CD14-positive monocyte (primary cell): Measurements from ENCODE around the gene ASH1L. TPM values are rescaled to one million over a fixed set of nuclear protein-coding genes. Genes with fewer than 3 reads are reported as not detected.

ENCODE experiments used
- DNase-seq, 3 donors: peaks; one replicate each; pipeline ENCODE4 v3.0.0-alpha.2; 2011 to 2022
- H2AFZ ChIP-seq: 2 replicates; pipeline ENCODE4 v1.6.0; 2012; ENCODE audit warnings: mild to moderate bottlenecking, low read depth, low read length, inconsistent platforms; ENCODE audit not compliant: insufficient read depth, poor library complexity, severe bottlenecking
- H3K27ac ChIP-seq, 2 donors: 1 replicate in 1 of 2; 2 replicates in 1 of 2; pipeline ENCODE4 v1.5.1; 2012 to 2013; ENCODE audit warnings: low read length in 2 of 2, control low read depth in 1 of 2, inconsistent platforms in 1 of 2, low read depth in 1 of 2, mild to moderate bottlenecking in 1 of 2
- H3K27me3 ChIP-seq, 2 donors: one replicate each; pipeline versions ENCODE4 v1.6.0 to v1.6.1; 2011 to 2013; ENCODE audit warnings: low read length in 2 of 2; ENCODE audit not compliant: control insufficient read depth in 2 of 2, insufficient read depth in 2 of 2
- H3K36me3 ChIP-seq, 2 donors: replicated peaks in 1 of 2; 1 replicate in 1 of 2; 2 replicates in 1 of 2; pipeline versions ENCODE4 v1.5.1 to v1.6.1; 2012 to 2013; ENCODE audit warnings: low read length in 2 of 2, control low read depth in 1 of 2, inconsistent platforms in 1 of 2, mild to moderate bottlenecking in 1 of 2; ENCODE audit not compliant: insufficient read depth in 2 of 2, control insufficient read depth in 1 of 2
- H3K4me1 ChIP-seq, 2 donors: 1 replicate in 1 of 2; 2 replicates in 1 of 2; pipeline versions ENCODE4 v1.5.1 to v1.6.1; 2012 to 2013; ENCODE audit warnings: low read length in 2 of 2, control low read depth in 1 of 2, inconsistent platforms in 1 of 2, mild to moderate bottlenecking in 1 of 2, moderate library complexity in 1 of 2; ENCODE audit not compliant: insufficient read depth in 2 of 2, control insufficient read depth in 1 of 2
- H3K4me2 ChIP-seq: replicated peaks from 2 replicates; pipeline ENCODE3; 2012; ENCODE audit warnings: low read length, moderate library complexity, mild to moderate bottlenecking; ENCODE audit not compliant: poor library complexity, severe bottlenecking; ENCODE audit errors: extremely low read depth
- H3K4me3 ChIP-seq, 3 experiments: fragments of 200-600 bp in 1 of 3; sonication (generic) in 1 of 3; replicated peaks in 1 of 3; 1 replicate in 2 of 3; 2 replicates in 1 of 3; pipeline ENCODE4 v1.5.1; 2011 to 2013; ENCODE audit warnings: low read length in 3 of 3, mild to moderate bottlenecking in 3 of 3, control low read depth in 2 of 3, low read depth in 2 of 3, inconsistent platforms in 1 of 3, moderate library complexity in 1 of 3
- H3K79me2 ChIP-seq: 2 replicates; pipeline ENCODE4 v1.6.0; 2012; ENCODE audit warnings: mild to moderate bottlenecking, control low read depth, inconsistent platforms, low read length, moderate library complexity; ENCODE audit not compliant: insufficient read depth
- H3K9ac ChIP-seq: 2 replicates; pipeline ENCODE4 v1.6.0; 2017; ENCODE audit warnings: low read length, mild to moderate bottlenecking; ENCODE audit not compliant: insufficient read depth, poor library complexity, severe bottlenecking
- H3K9me3 ChIP-seq, 2 donors: replicated peaks in 1 of 2; 1 replicate in 1 of 2; 2 replicates in 1 of 2; pipeline versions ENCODE4 v1.5.1 to v1.6.1; 2012 to 2013; ENCODE audit warnings: low read length in 2 of 2, control low read depth in 1 of 2; ENCODE audit not compliant: control insufficient read depth in 1 of 2, insufficient read depth in 1 of 2
- H4K20me1 ChIP-seq: 2 replicates; pipeline ENCODE4 v1.6.0; 2012; ENCODE audit warnings: mild to moderate bottlenecking, low read length, control low read depth, moderate library complexity; ENCODE audit not compliant: insufficient read depth
- H3K27ac Mint-ChIP-seq, 7 donors: one replicate each; pipeline ENCODE4 v1.8.0; 2020; ENCODE audit warnings: mild to moderate bottlenecking in 7 of 7, mixed read lengths in 7 of 7, moderate library complexity in 6 of 7, inconsistent platforms in 2 of 7
- H3K27me3 Mint-ChIP-seq, 3 donors: one replicate each; pipeline ENCODE4 v1.8.0; 2021 to 2022; ENCODE audit warnings: low read depth in 3 of 3, mild to moderate bottlenecking in 3 of 3, mixed read lengths in 3 of 3, moderate library complexity in 3 of 3, inconsistent platforms in 1 of 3
- H3K36me3 Mint-ChIP-seq, 2 donors: one replicate each; pipeline ENCODE4 v1.8.0; 2020; ENCODE audit warnings: mixed read lengths in 2 of 2, inconsistent platforms in 1 of 2, mild to moderate bottlenecking in 1 of 2
- H3K4me1 Mint-ChIP-seq: one replicate; pipeline ENCODE4 v1.8.0; 2020; ENCODE audit warnings: mild to moderate bottlenecking, mixed read lengths
- H3K4me3 Mint-ChIP-seq, 2 donors: one replicate each; pipeline ENCODE4 v1.8.0; 2020; ENCODE audit warnings: mild to moderate bottlenecking in 2 of 2, mixed read lengths in 2 of 2, moderate library complexity in 1 of 2
- H3K9me3 Mint-ChIP-seq, 7 donors: one replicate each; pipeline ENCODE4 v1.8.0; 2020 to 2022; ENCODE audit warnings: mixed read lengths in 7 of 7, mild to moderate bottlenecking in 6 of 7, moderate library complexity in 6 of 7, inconsistent platforms in 2 of 7
- WGBS: methylation state at CpG from one replicate; pipeline ENCODE4 v1.1.5; 2013; ENCODE audit warnings: missing lambda C conversion rate; ENCODE audit not compliant: insufficient coverage; 5-methylcytosine and 5-hydroxymethylcytosine counted together
- intact Hi-C, 2 donors: fragments of 100-400 bp; cut with micrococcal nuclease; formaldehyde crosslinking; loops; one replicate each; pipeline versions ENCODE4 v1.15.0 to v1.15.1; 2023
- polyA plus RNA-seq, 3 donors: library from polyadenylated mRNA; depleted of rRNA in 1 of 3; unstranded in 2 of 3; stranded (reverse) in 1 of 3; fragments of 300-500 nt in 2 of 3; fragments of >200 nt in 1 of 3; fragmentation: Illumina TruSeq in 2 of 3; gene quantifications; 1 replicate in 2 of 3; 2 replicates in 1 of 3; pipeline ENCODE4 v1.2.3, GENCODE V29; 2012 to 2021
- TF ChIP-seq, protein P1 (sequence below): fragments of 200-600 bp; IDR thresholded peaks from one replicate; pipeline ENCODE4 v1.8.0; 2022; ENCODE audit warnings: antibody characterized with exemption, mild to moderate bottlenecking

ASH1L gene
- polyA plus RNA-seq, 3 donors, result 2.7 to 21.5 (median 5.6) TPM

DNA sequence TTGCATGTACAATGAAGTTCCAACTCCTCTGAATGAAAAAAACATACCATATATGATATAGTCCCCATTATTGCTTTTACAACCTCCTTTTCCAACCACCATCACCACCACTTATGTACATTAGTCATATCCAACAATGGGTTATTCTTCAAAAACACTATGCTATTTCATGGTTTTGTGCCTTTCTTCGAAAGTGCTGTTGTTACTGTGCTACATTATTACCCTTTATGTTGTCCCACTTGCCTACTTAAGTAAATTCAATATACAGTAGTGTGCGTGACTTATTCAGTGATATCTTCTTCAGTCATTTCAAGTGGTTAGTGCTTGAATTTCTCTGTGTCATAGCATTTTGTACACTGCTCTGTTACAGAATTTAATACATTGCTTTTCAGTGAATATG lies 105.3 kb downstream of the ASH1L start:
- peaks cover 58 to 63% of the 10 kb centered on the region in 2 donors for H3K36me3 Mint-ChIP-seq
- Histone ChIP-seq H3K4me2 (no peak overlapping the region), H3K9me3 (no peaks in the 10 kb centered on the region), H3K4me3 (no peak overlapping the region), H3K27ac (no peak overlapping the region), H3K79me2 (no peaks in the 10 kb centered on the region), H4K20me1 (peaks cover 4% of the 10 kb centered on the region), H2AFZ (no peak overlapping the region), H3K4me1 (no peaks in the 10 kb centered on the region), H3K9ac (no peak overlapping the region), H3K36me3 (peaks cover 51 to 91% of the 10 kb centered on the region in 2 donors), H3K27me3 (no peaks in the 10 kb centered on the region)
- no peak for DNase-seq
- no CpG with 5 or more reads among the region's 2 CpGs for WGBS
- H3K4me3 Mint-ChIP-seq, result no peak overlapping the region
- TF ChIP-seq, protein P1, sequence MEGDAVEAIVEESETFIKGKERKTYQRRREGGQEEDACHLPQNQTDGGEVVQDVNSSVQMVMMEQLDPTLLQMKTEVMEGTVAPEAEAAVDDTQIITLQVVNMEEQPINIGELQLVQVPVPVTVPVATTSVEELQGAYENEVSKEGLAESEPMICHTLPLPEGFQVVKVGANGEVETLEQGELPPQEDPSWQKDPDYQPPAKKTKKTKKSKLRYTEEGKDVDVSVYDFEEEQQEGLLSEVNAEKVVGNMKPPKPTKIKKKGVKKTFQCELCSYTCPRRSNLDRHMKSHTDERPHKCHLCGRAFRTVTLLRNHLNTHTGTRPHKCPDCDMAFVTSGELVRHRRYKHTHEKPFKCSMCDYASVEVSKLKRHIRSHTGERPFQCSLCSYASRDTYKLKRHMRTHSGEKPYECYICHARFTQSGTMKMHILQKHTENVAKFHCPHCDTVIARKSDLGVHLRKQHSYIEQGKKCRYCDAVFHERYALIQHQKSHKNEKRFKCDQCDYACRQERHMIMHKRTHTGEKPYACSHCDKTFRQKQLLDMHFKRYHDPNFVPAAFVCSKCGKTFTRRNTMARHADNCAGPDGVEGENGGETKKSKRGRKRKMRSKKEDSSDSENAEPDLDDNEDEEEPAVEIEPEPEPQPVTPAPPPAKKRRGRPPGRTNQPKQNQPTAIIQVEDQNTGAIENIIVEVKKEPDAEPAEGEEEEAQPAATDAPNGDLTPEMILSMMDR, result no peak
- intact Hi-C loops, result no loop called here
- no peaks in the 10 kb centered on the region for H3K4me1 Mint-ChIP-seq
- no peaks in the 10 kb centered on the region for H3K9me3 Mint-ChIP-seq
- H3K27me3 Mint-ChIP-seq, result no peaks in the 10 kb centered on the region
- H3K27ac Mint-ChIP-seq, result no peak overlapping the region

DNA sequence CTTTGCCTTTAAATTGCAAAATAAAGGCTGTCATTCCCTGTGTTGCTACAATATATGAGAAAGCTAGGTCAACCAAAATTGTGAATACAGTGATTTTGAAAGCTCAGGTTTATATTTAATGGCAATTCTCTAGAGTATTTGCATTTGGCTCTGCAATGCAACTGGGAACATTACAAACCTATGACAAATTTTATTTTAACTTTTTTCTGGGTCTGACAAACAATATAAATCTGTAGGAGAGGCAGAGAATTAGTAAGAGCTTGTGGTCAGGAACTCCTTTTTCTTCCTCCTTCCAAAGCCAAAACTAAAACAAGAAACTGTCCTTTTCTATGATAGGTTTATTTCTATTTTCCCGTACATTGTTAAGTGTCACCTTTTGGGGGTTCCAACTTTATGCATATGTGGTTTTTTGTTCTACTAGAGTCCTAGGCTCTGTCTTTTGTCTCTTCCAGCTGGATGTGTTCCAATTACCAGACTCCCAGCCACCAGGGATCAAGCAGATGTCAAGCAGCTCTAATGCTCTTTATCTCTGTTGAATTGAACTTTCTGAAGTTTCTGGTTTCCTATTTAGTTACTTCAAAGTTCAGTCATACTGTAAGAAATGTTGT lies 106.9 kb downstream of the ASH1L start:
- H3K4me3 ChIP-seq, result no peak overlapping the region
- H3K27ac Mint-ChIP-seq, result peak overlapping the region in 2 of 7 donors; percentile 8 to 11
- no peak overlapping the region for H3K4me2 ChIP-seq
- TF ChIP-seq, protein P1, result no peak
- WGBS, result no CpG with 5 or more reads among the region's 1 CpG
- no peak overlapping the region for H2AFZ ChIP-seq
- H3K9me3 ChIP-seq, result no peaks in the 10 kb centered on the region
- no peaks in the 10 kb centered on the region for H4K20me1 ChIP-seq
- no peak overlapping the region for H3K4me3 Mint-ChIP-seq
- no peak for DNase-seq
- H3K36me3 ChIP-seq, result peaks cover 53 to 90% of the 10 kb centered on the region in 2 donors
- H3K9ac ChIP-seq, result no peak overlapping the region
- no peaks in the 10 kb centered on the region for H3K27me3 ChIP-seq
- H3K9me3 Mint-ChIP-seq, result no peaks in the 10 kb centered on the region
- H3K27ac ChIP-seq, result no peak overlapping the region
- intact Hi-C loops, result no loop called here
- no peaks in the 10 kb centered on the region for H3K4me1 Mint-ChIP-seq
- H3K27me3 Mint-ChIP-seq, result no peaks in the 10 kb centered on the region
- H3K36me3 Mint-ChIP-seq, result peaks cover 51 to 71% of the 10 kb centered on the region in 2 donors
- no peaks in the 10 kb centered on the region for H3K79me2 ChIP-seq
- H3K4me1 ChIP-seq, result no peaks in the 10 kb centered on the region
